NCI-H1417 (cell line): ENCODE data around the gene TNXB.

Source experiments
- DNase-seq, 3 experiments: peaks; one replicate each; lab custom pipeline; 2025; lab: John Stamatoyannopoulos, UW

Gene TNXB, protein sequence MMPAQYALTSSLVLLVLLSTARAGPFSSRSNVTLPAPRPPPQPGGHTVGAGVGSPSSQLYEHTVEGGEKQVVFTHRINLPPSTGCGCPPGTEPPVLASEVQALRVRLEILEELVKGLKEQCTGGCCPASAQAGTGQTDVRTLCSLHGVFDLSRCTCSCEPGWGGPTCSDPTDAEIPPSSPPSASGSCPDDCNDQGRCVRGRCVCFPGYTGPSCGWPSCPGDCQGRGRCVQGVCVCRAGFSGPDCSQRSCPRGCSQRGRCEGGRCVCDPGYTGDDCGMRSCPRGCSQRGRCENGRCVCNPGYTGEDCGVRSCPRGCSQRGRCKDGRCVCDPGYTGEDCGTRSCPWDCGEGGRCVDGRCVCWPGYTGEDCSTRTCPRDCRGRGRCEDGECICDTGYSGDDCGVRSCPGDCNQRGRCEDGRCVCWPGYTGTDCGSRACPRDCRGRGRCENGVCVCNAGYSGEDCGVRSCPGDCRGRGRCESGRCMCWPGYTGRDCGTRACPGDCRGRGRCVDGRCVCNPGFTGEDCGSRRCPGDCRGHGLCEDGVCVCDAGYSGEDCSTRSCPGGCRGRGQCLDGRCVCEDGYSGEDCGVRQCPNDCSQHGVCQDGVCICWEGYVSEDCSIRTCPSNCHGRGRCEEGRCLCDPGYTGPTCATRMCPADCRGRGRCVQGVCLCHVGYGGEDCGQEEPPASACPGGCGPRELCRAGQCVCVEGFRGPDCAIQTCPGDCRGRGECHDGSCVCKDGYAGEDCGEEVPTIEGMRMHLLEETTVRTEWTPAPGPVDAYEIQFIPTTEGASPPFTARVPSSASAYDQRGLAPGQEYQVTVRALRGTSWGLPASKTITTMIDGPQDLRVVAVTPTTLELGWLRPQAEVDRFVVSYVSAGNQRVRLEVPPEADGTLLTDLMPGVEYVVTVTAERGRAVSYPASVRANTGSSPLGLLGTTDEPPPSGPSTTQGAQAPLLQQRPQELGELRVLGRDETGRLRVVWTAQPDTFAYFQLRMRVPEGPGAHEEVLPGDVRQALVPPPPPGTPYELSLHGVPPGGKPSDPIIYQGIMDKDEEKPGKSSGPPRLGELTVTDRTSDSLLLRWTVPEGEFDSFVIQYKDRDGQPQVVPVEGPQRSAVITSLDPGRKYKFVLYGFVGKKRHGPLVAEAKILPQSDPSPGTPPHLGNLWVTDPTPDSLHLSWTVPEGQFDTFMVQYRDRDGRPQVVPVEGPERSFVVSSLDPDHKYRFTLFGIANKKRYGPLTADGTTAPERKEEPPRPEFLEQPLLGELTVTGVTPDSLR (N-terminal part only)

DNA sequence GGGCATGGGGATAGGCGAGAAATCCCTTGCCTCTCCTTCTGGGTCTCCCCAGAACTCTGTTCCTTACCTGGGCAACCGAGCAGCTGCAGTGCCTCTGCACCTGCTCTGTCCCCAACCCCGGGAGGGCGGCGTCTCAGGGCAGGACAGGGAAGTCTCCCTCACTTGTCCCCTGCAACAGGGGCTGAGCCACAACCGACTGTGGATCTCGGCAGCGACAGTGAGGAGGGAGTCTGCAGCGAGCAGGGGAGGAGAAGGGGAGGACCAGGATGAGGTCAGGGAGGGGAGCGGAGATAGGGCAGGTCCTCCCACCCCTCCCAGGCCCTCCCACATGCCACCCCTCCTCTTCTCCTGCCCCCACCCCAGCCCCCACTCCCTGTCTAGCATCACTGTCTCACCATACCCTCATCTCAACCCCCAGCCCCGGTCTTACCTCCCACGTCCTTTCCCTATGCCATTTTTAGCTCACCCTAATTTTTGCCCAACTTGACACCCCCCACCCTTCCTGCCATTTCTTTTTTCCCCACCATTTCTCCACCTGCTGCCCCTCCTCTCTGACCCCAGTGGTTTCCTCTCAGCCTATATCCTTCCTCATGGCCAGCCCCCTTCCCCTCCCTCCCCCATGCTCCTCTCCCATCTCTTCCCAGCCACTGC is at the start of gene TNXB:
TSS of gene TNXB (minus strand) at position 225 of the 651 bp plus-strand sequence. CDS start 11,140 bp downstream, outside the sequence.
- DNase-seq, result no peak

DNA sequence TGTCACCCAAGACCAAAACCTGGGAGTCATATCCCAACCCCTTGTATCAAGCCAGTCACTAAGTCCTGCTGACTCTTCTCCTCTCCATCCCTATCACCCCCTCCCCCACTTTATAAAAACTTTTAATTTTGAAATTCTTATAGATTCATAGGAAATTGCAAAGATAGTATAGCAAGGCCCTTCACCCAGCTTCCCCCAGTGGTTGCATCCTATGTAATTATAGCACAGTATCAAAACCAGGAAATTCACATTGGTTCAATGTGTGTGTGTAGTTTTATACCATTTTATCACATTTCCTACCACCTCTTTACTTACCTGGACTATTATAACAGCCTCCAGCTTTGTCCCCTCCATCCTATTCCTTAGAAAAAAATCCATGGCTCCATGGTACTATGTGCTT is 48.9 kb upstream of the TNXB start:
- DNase-seq, result no peak

DNA sequence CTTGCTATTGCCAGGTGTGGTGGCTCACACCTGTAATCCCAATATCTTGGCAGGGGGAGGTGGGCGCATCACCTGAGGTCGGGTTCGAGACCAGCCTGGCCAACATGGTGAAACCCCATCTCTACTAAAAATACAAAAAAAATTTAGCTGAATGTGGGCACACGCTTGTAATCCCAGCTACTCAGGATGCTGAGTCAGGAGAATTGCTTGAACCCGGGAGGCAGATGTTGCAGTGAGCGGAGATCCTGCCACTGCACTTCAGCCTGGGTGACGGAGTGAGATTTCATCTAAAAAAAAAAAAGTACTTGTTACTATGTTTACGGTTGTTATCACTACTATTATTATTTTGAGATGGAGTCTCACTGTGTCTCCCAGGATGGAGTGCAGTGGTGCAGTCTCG is 47.8 kb upstream of the TNXB start:
- no peak for DNase-seq

DNA sequence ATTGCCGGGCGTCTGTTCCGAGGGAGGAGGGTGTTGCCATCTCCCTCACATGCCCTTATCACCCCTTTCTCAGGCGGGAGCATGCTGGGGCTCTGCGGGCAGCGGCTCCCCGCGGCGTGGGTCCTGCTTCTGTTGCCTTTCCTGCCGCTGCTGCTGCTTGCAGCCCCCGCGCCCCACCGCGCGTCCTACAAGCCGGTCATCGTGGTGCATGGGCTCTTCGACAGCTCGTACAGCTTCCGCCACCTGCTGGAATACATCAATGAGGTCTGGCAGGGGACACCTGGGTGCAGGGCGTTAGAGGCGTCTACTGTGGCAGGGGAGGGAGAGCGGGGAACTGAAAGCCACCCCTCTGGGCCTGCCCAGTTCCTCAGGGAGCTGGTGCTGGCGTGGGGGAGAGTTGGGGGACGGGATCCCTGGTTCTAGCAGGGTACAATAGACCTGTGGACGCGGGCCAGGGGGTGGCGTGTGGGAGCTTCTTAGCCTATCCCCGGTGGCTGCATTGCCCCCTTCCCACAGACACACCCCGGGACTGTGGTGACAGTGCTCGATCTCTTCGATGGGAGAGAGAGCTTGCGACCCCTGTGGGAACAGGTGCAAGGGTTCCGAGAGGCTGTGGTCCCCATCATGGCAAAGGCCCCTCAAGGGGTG is 45.5 kb upstream of the TNXB start:
- DNase-seq, result peak; percentile 61 to 85 (median 81)

DNA sequence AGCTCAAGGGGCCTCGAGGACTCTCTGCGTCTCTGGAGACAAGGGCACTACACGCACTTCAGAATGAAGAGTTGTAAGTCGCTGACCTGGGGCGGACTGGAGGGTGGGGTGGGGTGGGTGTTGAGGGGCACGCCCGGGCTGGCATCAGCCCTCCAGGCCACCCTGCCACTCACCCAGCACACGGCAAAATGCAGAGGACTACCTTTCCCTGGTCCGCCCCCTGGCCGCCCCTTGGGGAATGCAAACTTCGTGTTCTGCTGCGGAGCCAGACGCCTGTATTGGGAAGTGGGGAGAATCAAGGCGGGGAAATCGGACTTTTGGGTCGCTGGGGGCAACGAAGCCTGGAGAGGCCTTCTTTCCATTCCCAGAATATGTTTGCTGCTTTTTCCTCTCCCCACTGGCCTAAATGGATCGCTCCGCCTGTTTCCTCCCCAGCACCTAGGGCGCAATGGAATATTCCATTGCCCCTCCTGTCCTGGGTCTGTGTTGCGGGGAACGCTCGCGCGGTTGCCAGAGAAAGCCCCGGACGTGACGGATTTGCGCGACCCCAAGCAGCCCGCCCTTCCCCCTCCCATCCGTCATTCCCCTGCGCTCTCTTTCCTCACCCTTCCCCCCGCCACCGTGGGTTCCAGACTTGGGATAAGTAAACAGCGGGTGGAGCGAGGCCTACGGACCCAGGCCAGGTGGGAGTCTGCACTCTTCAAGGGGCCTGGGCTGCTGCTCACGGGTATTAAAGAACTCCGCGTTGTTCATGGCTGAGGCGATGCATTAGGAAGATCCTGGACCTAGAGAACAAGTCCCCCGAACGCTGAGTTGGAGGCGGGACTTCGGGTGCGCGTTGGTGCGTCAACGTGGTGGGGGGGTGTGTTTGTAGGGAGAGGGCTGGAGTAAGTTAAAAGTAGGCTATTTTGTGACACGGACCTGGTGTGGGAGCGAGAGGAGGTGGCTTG is 44.7 kb upstream of the TNXB start, which contains the start of gene PPT2:
TSS of gene PPT2 (plus strand) at position 578 of the 950 bp plus-strand sequence. CDS start 454 bp downstream, outside the sequence.
- DNase-seq, result peak; percentile 63 to 92 (median 87)

DNA sequence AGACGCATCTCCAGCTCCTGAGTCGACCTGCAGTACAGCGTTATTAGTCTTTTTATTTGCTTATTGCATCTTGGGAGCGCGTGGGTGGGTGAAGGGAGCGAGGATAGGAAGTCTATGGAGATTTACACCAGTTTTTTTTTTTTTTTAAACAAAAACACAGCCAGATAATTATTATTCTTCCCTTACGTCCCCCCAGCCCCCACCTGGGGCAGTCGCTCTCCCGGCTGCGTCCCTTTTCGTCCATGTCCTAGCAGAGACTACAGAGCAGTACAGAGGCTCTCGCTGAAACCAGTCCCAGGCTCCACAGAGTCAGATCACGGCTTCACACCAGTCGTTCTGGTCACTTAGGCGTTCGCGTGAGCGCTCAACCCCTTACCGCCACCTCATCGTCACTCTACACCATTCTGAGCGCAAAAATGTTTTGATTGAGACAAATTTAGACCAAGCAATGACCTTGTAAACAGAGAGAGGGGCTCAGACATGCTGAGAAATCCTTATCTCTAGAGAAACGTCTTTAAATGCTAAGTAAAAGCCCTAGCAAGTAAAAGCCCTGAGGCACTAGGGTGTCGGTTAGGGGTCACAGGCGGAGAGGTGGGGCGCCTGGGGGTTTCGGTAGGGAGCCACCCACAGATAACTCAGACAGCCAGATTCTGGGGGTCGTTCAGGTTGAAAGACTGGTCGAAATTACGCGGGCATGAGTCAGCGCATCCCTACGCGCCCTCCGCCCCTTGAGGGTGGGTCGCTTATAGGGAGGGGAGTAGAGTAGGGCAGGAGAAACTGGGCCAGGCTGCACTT is 43.8 kb upstream of the TNXB start:
- DNase-seq, result peak; percentile 1 to 46 (median 41)

DNA sequence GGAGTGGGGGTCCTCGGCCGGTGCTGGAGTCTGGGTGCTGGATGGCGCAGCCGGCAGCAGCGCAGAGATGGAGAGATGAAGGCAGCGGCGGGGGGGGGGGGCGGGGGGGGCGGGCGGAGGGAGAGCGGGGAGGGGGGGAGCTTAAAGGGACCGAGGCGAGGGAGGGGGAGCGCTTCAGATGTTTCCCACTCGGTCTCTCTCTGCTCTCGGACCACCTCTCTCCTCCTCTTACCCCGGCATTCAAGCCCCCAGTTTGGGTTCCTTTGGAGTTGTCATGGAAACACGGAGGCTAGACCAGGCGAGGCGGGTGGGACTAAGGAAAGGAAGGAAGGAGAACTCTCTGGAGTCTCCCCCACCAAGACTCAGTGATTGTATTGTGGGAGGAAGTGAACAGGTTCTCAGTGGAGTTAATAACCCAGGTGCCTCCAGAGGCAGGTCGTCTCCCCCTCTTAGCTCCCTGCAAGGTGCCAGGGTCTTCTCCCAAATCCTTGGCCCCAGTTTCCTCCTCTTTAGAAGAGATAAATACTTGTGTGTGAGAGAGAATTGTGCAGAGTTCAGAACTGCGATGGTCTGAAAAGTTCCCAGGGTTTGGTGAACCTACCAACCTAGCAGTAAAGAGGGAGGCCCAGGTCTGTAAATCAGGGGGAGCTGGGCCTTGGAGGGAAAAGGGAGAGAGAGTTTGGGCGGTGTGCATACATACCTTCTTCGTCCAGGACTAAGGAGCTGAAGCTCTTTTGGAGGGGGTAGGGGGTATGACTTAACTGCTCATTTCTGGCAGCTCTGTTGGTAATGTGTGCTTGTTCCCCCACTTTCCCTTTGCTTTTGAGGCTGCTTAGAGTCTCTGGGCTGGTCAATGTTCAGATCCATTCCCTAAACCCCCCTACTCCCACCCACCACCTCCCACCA is 43.0 kb upstream of the TNXB start, which contains the start of gene PRRT1:
TSS of gene PRRT1 (minus strand) at position 77 of the 906 bp plus-strand sequence. CDS start 112 bp downstream, outside the sequence.
- DNase-seq, result no peak

DNA sequence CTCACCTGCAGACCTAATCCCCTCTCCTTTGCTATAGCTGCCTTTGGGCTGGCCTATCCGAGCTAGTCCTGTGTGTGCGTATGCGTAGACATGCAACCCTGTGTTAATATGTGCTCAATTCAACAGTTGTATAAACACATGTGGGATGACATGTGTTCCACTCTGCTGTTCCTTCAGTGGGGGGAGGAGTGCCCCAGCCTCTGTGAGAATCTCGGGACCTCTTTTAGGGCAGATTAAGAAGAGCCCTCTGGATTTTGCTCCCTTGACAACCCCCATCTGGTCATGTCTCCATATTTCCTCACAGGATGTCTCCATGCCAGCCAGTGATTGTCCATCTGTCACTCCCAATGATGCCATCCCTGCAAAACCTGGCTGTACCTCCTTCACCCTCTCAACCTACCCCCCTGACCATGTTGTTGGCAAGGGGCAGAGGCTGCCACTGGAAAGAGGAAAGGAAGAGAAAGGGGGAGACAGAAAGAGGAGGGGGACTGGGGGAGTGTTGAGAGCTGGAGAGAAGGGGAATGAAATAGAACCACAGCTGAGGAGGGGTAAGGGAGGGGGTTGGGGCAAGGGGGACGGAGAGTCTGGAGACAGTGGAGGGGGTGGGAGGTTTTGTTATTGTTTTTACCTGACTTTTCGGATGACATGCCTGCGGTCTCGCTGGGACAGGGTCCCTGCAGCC is 42.2 kb upstream of the TNXB start:
- no peak for DNase-seq

DNA sequence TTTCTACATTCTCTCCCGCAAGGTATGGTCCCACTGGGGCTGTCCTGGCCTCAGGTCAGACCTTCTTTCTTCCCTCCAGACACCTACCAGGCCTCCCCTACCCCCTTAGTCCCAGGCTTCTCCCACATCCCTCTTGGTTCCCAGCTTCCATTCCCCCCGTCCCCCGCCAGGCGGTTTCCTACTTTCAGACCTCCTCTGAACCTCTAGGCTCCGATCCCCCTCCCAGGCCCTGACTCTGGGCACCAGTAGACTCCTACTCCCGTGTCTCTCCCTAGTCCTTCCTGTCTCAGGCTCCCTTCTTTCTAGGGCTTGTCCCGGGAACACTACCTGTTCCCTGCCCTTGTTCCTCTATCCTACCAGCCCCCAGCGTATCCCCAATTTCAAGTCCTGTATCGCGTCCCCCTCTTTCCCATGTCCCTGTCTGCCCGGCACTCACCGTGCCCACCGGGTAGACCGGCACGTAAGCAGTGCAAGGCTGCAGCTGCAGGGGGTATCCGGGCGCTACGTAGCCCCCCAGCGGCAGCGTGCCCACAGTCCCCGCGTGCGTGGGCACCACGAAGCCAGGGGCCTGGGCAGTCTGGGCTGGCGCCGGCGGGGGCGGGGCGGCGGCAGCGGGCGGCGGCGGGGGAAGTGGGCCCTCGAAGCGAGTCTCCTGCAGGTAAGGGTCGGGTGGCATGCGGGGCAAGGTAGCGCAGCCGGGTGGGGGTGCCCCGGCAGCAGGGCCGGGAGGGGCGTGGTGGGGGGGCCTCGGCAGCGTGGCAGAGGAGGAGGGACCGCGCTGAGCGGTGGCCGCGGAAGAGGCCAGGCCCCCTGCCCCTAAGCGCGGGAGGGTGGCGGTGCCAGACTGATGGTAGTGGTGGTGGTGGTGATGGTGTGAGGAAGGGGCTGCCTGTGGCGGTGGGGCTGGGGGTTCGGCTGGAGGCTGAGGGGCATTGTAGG is 41.1 kb upstream of the TNXB start:
- DNase-seq, result no peak

DNA sequence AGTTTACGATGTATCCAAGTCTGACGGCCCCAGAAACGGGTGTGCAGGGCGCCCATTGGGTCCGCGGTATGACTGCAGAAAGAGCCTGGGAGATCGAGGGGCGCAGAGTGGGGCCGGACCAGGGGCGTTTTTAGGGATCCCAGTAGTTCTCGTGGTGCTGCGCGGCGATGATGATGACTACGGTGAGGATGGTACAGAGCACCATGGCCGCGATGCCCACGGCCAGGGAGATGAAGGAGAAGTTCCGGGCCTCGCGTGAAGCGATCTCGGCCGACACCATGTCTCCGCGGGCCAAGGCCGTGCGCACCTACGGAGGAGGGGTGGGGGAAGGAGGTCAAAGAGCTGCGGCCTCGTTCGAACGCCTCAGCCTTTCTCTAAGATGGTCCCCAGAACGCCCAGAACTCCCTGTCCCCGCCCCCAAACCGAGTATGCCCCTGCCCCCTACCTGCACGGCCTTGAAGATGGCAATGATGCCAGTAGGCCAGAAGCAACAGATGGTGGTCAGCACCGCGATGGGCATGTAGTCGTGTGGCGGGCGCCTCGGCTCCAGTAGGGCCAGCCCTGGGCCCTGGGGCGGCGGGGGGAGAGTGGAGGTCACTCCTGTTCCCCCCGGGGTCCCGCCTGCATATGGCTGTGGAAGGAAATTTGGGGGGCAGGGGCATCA is 40.1 kb upstream of the TNXB start:
- no peak for DNase-seq

DNA sequence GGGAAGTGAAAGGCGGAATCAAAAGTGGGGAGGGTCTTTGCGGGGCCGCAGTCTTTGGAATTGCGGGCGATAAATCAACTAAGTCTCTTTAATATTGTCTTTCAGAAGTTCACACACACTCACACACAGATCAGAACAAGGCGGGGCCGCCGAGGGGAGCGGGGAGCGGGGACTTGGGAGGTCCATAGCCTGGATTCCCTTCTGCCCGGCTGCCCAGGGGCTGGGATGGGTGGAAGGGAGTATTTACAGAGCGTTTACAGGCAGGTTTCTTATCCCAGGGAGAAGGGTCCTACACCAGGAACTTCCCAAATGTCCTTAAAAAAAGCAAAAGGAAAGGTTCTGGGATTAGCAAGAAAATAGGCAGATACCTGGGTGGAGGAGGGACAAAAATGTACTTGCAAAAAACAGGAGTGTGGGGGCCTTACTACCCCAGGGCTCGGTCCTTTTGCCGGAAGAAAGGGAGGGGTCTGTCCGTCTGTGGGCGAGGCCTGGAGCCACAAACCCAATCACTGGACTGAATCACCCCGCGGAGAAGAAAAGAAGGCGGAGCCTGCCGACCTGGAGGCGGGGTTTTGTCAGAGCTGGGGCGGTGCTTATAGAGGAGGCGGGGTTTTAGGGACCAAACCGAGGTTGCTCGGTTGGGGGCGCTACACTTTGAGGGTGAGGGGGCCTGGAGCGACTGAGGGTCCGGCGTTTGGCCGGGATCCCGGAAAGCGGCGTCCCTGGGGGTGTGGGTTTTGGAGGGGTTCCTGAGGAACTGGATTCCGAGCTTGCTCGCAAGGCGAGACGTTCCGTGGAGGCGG is 39.4 kb upstream of the TNXB start:
- peak in 1 of 3 experiments; percentile 18 for DNase-seq

DNA sequence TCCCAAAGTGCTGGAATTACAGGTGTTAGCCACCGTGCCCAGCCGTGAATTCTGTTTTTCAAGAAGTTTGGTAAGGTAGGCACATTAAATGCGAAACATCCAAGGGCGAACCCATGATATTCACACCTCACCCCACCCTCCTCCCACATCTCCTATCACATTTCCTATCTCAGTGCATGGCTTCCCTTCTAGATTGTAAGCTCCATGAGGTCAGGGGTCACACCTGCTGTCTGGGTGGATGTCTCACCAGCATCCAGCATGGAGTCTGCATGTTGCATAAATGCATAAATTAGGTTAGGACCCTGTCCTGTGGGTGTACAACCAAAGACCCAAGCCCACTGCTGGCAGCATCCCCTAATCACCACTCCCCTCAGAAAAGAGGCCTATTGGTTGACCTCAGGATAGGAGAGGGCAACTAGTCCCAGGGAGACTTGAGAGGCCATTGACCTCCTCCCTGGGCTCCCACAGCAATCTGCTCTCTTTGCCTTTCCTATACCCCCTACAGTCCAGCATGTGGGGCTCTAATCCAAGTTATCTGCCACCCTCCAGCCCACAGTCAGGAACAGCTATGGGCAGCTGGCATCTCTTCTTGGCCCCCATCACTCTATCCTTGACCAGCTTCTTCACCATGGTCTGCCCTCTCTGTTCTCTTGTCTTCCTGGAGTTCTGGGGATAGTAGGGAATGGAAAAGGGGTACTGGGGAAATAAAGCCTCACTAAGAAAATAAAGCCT is 38.4 kb upstream of the TNXB start:
- DNase-seq, result no peak

DNA sequence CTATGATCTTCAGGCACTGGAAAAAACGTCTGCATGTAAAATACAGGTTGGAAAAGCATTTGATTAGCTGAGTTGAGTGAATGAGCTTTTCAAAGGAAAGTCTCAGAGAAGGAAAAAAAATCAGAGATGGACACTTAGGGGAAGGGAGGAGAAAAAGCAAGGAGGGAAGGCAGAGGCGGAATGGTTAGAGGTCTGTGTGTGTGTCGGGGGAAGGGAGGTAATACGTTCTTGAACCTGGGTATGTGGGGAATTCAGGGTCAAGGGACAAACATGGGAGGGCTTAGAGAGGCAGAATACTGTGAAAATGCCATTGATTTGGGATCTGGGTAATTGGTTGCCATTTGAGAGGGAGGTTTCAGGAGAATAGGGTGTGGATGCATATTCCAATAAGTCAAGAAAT is 37.5 kb upstream of the TNXB start:
- DNase-seq, result no peak

DNA sequence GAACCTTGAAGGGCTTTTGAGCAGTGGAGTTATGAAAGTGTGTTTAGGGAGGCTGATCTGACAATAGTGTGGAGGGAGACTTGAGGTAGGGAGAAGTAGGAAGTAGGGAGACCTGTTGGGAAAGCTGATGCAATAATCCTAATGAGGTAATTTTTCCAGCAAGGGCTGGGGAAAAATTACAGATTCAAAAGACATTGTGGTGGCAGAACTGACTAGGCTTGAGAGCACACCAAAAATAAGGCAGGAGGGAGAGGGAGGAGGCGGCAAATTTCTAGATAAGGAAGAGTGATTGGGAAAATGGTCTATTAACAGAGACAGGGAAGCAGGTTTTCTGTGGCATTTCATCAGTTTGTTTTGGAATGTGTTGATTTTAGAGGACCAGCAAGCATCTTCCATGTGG is 37.1 kb upstream of the TNXB start:
- DNase-seq, result no peak
